T-cell (primary cell): ENCODE data around the gene NFX1. TPM values are rescaled to one million over a fixed set of nuclear protein-coding genes. Genes with fewer than 3 reads are reported as not detected.
"Not testable (repeated sequence)": the region's sequence is repeated elsewhere in the genome, so short reads cannot be mapped to it uniquely, and the experiment has no call there.

ENCODE experiments used
- ATAC-seq, 4 experiments: fragments of 200-7000 bp in 3 of 4; fragments of 150-1000 bp in 1 of 4; cut with Tn5 transposase; replicated peaks in 1 of 4; 1 replicate in 3 of 4; 2 replicates in 1 of 4; pipeline ENCODE4 v1.10.0; 2021; ENCODE audit warnings: moderate library complexity in 3 of 4, mild to moderate bottlenecking in 2 of 4, moderate number of reproducible peaks in 1 of 4
- CTCF ChIA-PET, 2 donors: fragments of 300-600 bp; sonication (Branson Sonifier 250); formaldehyde crosslinking; loops; one replicate each; lab custom pipeline; 2022; ENCODE audit warnings: antibody characterized with exemption in 2 of 2; lab: Charles Lee
- POLR2A ChIA-PET, 2 donors: fragments of 300-600 bp; sonication (Branson Sonifier 250); formaldehyde crosslinking; loops; one replicate each; lab custom pipeline; 2022; ENCODE audit warnings: antibody characterized with exemption in 2 of 2; lab: Charles Lee
- DNase-seq, 35 experiments: peaks; one replicate each; pipeline versions ENCODE4 v3.0.0 to v3.0.0-alpha.2; 2013 to 2023
- H3K27ac ChIP-seq: one replicate; pipeline ENCODE4 v1.5.1; 2013; ENCODE audit warnings: low read length
- H3K27me3 ChIP-seq, 2 experiments: replicated peaks in 1 of 2; 1 replicate in 1 of 2; 2 replicates in 1 of 2; pipeline versions ENCODE4 v1.6.1 to v1.7.0; 2013; ENCODE audit warnings: low read length in 1 of 2, mixed read lengths in 1 of 2; ENCODE audit not compliant: control insufficient read depth in 2 of 2, insufficient read depth in 2 of 2; ENCODE audit errors: extremely low read depth in 1 of 2
- H3K36me3 ChIP-seq, 2 donors: 1 replicate in 1 of 2; 2 replicates in 1 of 2; pipeline versions ENCODE4 v1.6.1 to v1.7.0; 2013; ENCODE audit warnings: low read length in 1 of 2; ENCODE audit not compliant: control insufficient read depth in 2 of 2, insufficient read depth in 1 of 2; ENCODE audit errors: extremely low read depth in 1 of 2
- H3K4me1 ChIP-seq, 2 experiments: 1 replicate in 1 of 2; 2 replicates in 1 of 2; pipeline versions ENCODE4 v1.6.1 to v1.7.0; 2013; ENCODE audit warnings: low read length in 2 of 2, mixed read lengths in 1 of 2; ENCODE audit not compliant: insufficient read depth in 2 of 2, control insufficient read depth in 1 of 2; ENCODE audit errors: extremely low read depth in 1 of 2
- H3K4me3 ChIP-seq, 2 donors: 1 replicate in 1 of 2; 2 replicates in 1 of 2; pipeline versions ENCODE4 v1.5.1 to v1.7.0; 2013; ENCODE audit warnings: mild to moderate bottlenecking in 2 of 2, low read length in 1 of 2, moderate library complexity in 1 of 2; ENCODE audit not compliant: control insufficient read depth in 1 of 2; ENCODE audit errors: extremely low read depth in 1 of 2
- H3K9me3 ChIP-seq: 2 replicates; pipeline ENCODE4 v1.7.0; 2013
- H3K27ac Mint-ChIP-seq, 2 donors: one replicate each; pipeline ENCODE4 v1.8.0; 2020 to 2021; ENCODE audit warnings: mild to moderate bottlenecking in 2 of 2, mixed read lengths in 2 of 2
- H3K27me3 Mint-ChIP-seq, 2 donors: one replicate each; pipeline ENCODE4 v1.8.0; 2021 to 2022; ENCODE audit warnings: mixed read lengths in 2 of 2
- H3K36me3 Mint-ChIP-seq: one replicate; pipeline ENCODE4 v1.8.0; 2021; ENCODE audit warnings: mixed read lengths
- H3K4me1 Mint-ChIP-seq, 3 donors: one replicate each; pipeline ENCODE4 v1.8.0; 2020 to 2022; ENCODE audit warnings: mixed read lengths in 3 of 3, mild to moderate bottlenecking in 1 of 3
- H3K4me3 Mint-ChIP-seq, 3 donors: one replicate each; pipeline ENCODE4 v1.8.0; 2020 to 2022; ENCODE audit warnings: mild to moderate bottlenecking in 3 of 3, mixed read lengths in 3 of 3, moderate library complexity in 3 of 3
- H3K9me3 Mint-ChIP-seq, 3 donors: one replicate each; pipeline ENCODE4 v1.8.0; 2020 to 2022; ENCODE audit warnings: mixed read lengths in 3 of 3
- WGBS: methylation state at CpG from one replicate; pipeline ENCODE4 v1.1.5; 2013; ENCODE audit warnings: missing lambda C conversion rate; ENCODE audit not compliant: insufficient coverage; 5-methylcytosine and 5-hydroxymethylcytosine counted together
- total RNA-seq, 35 experiments: library from RNA in 6 of 35; stranded (reverse) in 6 of 35; fragments of 120-200 nt in 1 of 35; gene quantifications; one replicate each; pipeline versions ENCODE4 v1.2.1 to v1.2.4 and lab custom pipeline; 2013 to 2026

The NFX1 gene
- total RNA-seq, 5 donors from 2014 or later (not counting 1 experiment from before 2014, with no cell fraction given): 41.5 to 55.8 (median 48.5) TPM

DNA sequence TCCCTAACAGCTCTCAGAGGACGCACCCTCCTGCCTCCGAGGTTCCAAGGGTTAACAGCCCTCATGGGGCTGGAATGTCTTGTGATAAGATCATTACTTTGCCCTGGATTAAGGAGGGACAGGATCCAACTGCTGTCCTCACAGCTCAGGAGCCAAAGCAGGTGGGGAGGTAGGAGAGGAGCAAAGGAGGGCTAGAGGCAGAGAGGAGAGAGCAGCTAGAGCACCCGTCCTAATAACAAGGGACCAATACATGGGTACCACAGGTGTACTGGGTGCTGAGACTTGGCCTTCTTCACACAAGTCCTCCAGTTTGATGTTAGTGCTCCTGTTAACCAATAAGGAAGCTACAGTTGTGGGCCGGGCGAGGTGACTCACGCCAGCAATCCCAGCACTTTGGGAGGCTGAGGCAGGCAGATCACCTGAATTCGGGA, 102.3 kb downstream of the NFX1 start:
- H3K36me3 Mint-ChIP-seq, H3K9me3 Mint-ChIP-seq, ATAC-seq, H3K4me1 ChIP-seq, H3K9me3 ChIP-seq, H3K27ac Mint-ChIP-seq, H3K27ac ChIP-seq, CTCF ChIA-PET, H3K4me3 ChIP-seq, H3K36me3 ChIP-seq, H3K27me3 Mint-ChIP-seq, H3K4me1 Mint-ChIP-seq, H3K27me3 ChIP-seq, POLR2A ChIA-PET, H3K4me3 Mint-ChIP-seq, DNase-seq: not testable (repeated sequence)
- WGBS: no CpG with 5 or more reads among the region's 7 CpGs

DNA sequence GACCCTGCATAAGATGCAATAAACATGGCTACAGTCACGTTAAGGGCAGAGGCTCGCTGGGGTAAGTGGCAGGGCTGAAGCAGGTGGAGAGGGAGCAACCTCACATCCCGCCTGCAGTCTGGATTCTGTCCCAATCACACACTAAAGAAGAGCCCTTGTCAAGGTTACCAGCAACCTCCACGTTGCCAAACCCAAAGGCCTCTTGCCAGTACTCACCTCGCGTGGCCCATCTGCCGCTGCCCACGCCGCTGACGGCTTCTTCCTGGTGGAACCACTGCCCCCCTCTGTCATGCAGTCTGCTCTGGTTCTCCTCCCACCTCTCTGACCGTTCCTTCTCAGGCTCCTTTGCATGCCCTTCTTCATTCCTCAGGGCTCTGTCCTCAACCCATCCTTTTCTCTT, 103.3 kb downstream of the NFX1 start:
- ChIA-PET POLR2A (no interaction called here), CTCF (interaction anchor here in 1 of 2 donors (0.6 kb wide), 1 partner anchor 10 kb away, joined by 5 read pairs; no protein-coding TSS in a partner anchor)
- Histone ChIP-seq H3K4me1 (no peaks in the 10 kb centered on the region), H3K9me3 (no peaks in the 10 kb centered on the region), H3K27me3 (no peaks in the 10 kb centered on the region), H3K4me3 (no peak overlapping the region), H3K27ac (no peak overlapping the region), H3K36me3 (no peaks in the 10 kb centered on the region)
- no peak overlapping the region for H3K27ac Mint-ChIP-seq
- H3K9me3 Mint-ChIP-seq: no peaks in the 10 kb centered on the region
- ATAC-seq (no peak), DNase-seq (no peak)
- H3K27me3 Mint-ChIP-seq: no peaks in the 10 kb centered on the region
- H3K36me3 Mint-ChIP-seq: no peaks in the 10 kb centered on the region
- H3K4me1 Mint-ChIP-seq: no peaks in the 10 kb centered on the region
- H3K4me3 Mint-ChIP-seq: no peak overlapping the region
- WGBS: 85% methylated on average over 8 of the region's 11 CpGs

DNA sequence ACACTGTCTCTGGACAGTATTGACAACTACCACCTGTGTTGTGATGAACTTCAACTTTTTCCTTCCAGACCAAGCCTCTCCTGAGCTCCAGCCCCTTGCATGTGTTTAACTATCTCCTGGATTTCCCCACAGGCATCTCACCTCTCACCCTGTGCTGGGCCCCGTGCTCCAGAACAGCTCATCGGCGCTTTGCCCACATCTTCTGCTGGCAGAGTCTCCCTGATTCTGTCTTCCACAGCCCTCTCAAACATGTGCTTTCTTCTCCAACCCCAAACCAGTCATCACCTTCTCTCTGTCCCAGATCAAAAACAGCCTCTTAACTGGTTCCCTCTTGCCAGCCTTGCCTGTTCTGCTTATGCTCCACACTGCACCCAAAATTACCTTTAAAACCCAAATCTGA, 103.7 kb downstream of the NFX1 start:
- H3K4me1 ChIP-seq, H3K4me3 Mint-ChIP-seq, H3K9me3 Mint-ChIP-seq, H3K27me3 Mint-ChIP-seq, H3K36me3 Mint-ChIP-seq, ATAC-seq, POLR2A ChIA-PET, H3K27ac ChIP-seq, H3K9me3 ChIP-seq, H3K27ac Mint-ChIP-seq, H3K4me1 Mint-ChIP-seq, H3K36me3 ChIP-seq, H3K27me3 ChIP-seq, H3K4me3 ChIP-seq, DNase-seq: not testable (repeated sequence)
- CTCF ChIA-PET: interaction anchor here in 1 of 2 donors (0.6 kb wide), 1 partner anchor 10 kb away, joined by 5 read pairs; no protein-coding TSS in a partner anchor
- 92% methylated on average over 3 of the region's 3 CpGs for WGBS

DNA sequence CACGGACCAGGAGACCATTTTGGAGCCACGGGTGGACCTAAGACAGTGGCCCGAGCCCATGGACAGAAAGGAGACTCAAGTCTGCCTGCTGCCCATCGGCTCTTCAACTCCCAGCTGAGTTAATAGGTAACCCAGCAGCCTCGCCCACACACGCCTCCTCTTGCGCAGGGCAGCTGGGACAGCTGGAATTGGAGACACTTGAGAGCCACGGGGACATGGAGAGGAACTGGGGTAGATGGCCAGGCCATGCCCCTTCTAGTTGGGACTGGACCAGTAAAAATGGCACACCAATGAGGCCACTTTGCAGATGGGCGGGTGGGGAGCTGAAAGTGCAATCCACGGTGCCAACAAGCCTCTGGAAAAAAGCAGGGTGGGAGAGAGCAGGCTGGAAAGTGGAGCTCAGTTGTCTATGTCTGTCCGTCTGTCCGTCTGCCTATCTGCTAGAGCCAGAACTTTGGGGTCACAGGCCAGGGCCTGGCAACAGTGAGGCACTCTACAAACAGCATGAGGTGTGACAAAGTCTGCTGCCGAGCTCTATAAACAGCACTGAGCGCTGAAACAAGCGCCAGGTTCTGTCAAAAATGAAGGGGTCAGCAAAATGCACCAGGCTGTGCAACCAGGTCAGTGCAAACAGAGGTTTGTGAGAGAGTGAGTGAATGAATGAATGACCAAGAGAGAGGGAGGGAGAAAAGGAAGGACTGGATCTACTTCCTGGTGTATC, 105.0 kb downstream of the NFX1 start:
- CTCF ChIA-PET, H3K9me3 ChIP-seq, H3K4me3 Mint-ChIP-seq, ATAC-seq, H3K4me1 Mint-ChIP-seq, H3K36me3 Mint-ChIP-seq, H3K27ac Mint-ChIP-seq, DNase-seq, H3K27ac ChIP-seq, H3K4me1 ChIP-seq, H3K27me3 Mint-ChIP-seq, H3K9me3 Mint-ChIP-seq, POLR2A ChIA-PET, H3K36me3 ChIP-seq, H3K27me3 ChIP-seq, H3K4me3 ChIP-seq: not testable (repeated sequence)
- WGBS: 86% methylated on average over 12 of the region's 15 CpGs

DNA sequence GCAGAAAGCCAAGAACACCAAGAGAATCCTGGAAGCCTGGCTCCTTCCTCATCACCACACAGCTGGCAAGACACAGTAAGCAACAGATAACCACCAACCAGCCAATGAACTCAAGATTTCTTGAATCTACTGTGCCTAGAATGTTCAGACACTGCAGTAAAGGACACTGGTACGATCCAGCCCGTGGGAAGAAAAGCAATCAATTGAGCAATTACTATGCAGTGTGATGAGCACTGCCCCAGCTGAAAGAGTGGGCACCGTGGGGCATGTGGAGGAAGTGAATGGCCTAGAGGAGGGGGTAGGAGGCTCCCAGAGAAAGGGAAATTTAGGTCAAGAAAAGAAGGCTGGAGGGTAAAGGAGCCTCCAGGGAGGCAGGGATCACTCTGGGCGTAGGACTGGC, 107.5 kb downstream of the NFX1 start:
- not testable (repeated sequence) for H3K27me3 ChIP-seq

DNA sequence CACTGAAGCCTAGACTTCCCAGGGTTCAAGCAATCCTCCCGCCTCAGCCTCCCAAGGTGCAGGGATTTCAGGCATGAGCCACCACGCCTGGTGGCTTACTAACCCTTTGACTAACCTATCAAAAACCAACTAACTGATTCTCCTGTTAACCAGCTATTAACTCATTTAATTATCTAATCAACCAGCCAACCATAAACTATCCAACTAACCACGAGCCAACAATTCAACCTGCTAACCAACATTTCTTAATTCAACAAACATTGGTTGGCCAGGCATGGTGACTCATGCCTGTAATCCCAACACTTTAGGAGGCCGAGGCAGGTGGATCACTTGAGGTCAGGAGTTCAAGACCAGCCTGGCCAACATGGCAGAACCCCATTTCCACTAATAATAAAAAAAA, 108.7 kb downstream of the NFX1 start:
- H3K4me3 ChIP-seq, H3K9me3 ChIP-seq, H3K4me3 Mint-ChIP-seq, H3K36me3 ChIP-seq, H3K36me3 Mint-ChIP-seq, H3K27ac Mint-ChIP-seq, H3K4me1 Mint-ChIP-seq, H3K27ac ChIP-seq, POLR2A ChIA-PET, H3K9me3 Mint-ChIP-seq, H3K27me3 Mint-ChIP-seq, H3K4me1 ChIP-seq, H3K27me3 ChIP-seq, ATAC-seq, DNase-seq: not testable (repeated sequence)
- WGBS: 78% methylated on average over 3 of the region's 4 CpGs
- CTCF ChIA-PET: interaction anchor here (0.6 to 1.3 kb wide), 3 partner anchors 17 to 75 kb away, joined by 3 to 4 read pairs (median 3); partner anchors contain the start of gene NOL6 (in 1 of the 2)

More for the DNA sequence above, 107.5 kb downstream of the NFX1 start:
- H3K27ac Mint-ChIP-seq, H3K4me1 Mint-ChIP-seq, H3K4me3 ChIP-seq, POLR2A ChIA-PET, ATAC-seq, H3K27ac ChIP-seq, H3K4me3 Mint-ChIP-seq, H3K4me1 ChIP-seq, H3K9me3 ChIP-seq, H3K27me3 Mint-ChIP-seq, DNase-seq, H3K36me3 Mint-ChIP-seq, H3K36me3 ChIP-seq, H3K9me3 Mint-ChIP-seq, CTCF ChIA-PET: not testable (repeated sequence)
- no CpG with 5 or more reads among the region's 4 CpGs for WGBS
